Measurements from ENCODE around the gene FRMPD3.
"Not testable (repeated sequence)": the region's sequence is repeated elsewhere in the genome, so short reads cannot be mapped to it uniquely, and the experiment has no call there.

FRMPD3 gene

DNA sequence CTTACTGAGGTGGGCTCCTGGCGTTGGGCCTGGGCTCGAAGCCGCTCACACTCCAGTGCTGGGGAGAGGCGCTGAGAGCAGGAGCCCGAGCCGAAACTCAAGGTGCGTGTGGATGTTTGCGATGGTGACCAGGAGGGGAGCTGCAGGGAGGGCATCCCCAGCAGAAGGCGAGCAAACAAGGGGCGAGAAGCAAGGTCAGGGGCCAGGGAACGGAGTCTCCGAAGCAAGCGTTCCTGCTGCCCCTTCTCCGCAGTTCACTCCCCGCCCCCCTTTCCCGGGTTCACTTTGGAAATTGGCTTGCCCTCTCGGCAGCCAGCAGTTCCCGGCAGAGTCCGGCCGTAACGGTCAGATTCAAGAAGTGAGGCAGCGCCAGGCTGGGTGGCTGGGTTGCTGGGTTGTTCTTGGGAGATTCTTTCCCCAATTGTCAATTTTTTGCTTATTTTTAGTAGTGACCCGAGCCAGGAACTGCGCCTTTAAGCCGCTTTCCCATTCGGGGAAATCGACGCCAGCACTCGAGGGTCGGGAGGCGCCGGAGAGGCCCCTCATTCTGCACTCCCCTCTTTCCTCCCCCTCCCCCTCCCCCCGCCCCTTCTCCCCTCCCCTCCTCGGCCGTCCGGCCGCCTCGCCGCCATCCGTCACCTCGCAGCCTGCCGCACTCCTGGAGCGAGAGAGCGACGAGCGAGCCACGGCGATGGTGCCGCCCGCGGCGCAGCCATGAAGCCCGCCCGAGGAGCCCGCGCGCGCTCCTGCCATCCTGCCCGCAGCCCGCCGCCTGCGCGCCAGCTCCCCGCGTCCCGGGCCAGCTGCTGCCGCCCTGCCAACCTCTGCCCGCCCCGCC, at the start of gene FRMPD3:
TSS of gene FRMPD3 (plus strand) at position 655 of the 838 bp plus-strand sequence. CDS start 76,937 bp downstream, outside the sequence.
- DNase-seq: no peak

DNA sequence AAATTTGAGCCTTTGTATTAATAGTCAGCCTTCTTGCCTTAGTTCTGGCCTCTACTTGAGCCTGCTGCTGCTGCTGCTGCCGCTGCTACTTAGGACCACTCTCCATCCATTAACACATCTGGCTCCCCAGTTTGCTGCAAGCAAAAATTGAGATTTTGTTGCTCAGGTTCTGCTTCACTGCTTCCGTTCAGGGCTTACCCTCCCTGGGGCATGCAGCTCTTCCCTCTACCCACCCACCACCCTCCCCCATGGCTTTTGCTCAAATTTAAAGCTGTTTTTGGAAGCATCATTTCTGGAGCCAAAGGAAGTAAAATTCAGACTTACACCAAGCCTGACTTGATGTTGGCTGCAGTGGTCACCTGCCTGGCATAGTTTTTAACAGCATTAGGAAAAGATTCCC, 28.9 kb upstream of the FRMPD3 start:
- no peak for DNase-seq

DNA sequence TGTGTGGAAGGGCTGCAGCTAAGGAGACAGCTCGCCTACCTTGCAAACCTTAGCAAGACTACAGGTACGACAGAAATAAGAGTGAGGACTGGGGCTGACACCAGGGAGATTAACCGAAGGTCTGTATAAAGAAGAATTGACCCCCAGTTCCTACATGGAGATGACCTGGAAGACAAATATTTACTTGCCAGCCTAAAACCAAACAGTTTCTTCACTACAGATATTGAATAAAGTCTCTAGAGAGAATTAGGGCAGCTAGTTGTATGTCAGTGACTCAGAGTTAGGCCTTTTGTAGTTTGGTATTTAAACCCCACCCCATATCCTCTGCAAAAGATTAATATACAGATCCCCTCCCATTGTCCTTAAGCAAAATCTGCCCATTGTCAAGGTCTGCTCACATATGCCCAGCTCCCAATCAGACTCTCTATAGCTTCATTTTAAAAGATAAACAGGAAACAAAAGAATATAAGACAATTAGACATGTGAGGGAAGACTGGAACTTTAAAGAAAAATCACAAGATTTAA, 28.1 kb upstream of the FRMPD3 start:
- no peak for DNase-seq

DNA sequence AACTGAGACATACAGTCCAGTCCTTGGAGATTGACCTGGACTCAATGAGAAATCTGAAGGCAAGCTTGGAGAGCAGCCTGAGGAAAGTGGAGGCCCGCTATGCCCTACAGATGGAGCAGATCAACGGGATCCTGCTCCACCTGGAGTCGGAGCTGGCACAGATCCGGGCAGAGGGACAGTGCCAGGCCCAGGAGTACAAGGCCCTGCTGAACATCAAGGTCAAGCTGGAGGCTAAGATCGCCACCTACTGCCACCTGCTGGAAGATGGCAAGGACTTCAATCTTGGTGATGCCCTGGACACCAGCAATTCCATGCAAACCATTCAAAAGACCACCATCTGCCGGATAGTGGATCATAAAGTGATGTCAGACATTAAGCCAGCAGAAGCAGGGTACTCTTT, 20.4 kb upstream of the FRMPD3 start:
- DNase-seq: no peak

DNA sequence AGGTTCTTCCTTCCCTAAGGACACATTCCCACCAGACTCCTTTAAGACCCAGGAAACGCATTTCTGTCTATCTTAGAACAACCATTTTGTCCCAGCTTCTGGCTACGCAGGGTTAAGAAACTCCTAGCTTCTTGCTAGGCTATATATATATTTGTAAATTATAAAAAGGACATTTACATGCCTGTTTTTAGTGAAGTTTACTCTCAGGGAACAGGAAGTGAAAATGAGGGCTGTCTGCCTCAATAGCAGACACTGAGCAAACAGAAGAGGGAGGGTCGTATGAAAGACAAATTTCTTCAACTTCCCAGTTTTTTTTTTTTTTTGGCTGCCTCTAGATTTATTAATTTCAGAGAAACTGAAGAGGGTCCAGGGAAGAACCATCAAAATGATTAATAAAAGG, 9.3 kb upstream of the FRMPD3 start:
- DNase-seq: no peak

DNA sequence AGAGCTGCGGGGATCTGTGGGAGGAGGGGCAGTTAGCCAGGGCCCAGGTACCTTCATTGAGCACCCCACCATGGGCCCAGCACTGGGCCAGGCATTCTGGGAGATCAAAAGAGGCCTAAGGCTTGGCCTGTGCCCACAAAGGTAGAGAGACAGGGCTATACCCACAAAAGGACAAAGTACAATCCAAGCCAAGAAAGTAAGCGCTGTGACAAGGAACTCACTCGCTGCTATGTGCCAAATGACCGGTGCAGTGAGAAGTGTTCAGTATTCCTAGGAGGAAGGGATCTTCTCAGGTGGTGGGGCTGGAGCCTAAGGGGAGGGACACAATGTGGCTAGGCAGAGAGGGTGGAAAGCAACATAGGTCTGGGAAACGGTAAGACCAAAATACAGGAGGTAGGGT, 8.8 kb upstream of the FRMPD3 start:
- DNase-seq: no peak

DNA sequence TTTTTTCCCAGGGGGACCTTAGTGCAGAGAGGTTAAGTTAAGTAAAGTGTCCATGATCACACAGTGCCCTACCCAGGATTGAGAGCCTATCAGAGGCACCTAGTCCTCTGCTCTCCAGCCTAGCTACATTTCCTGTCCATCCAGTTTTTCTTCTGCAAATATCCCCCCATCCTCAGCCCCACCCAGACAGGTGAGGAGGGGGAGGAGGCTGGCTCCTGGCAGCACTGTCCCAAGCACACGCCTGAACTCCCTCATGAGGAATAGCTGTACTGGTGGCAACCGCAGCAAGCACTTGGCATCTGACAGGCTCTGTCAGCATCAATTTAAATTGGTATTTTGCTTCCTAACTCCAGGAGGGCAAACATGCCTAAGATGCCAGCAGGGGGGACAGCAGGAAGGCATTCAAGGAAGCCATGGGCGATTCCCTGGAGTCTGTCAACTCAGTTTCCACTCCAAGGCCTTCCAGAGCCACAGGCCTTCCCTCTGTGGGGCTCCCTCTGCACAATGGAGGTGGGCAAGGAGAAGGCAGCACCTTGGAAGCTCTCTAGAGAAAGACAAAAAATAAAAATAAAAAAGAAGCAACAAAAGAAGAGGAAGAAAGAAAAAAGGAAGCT, 6.4 kb upstream of the FRMPD3 start:
- no peak for DNase-seq

DNA sequence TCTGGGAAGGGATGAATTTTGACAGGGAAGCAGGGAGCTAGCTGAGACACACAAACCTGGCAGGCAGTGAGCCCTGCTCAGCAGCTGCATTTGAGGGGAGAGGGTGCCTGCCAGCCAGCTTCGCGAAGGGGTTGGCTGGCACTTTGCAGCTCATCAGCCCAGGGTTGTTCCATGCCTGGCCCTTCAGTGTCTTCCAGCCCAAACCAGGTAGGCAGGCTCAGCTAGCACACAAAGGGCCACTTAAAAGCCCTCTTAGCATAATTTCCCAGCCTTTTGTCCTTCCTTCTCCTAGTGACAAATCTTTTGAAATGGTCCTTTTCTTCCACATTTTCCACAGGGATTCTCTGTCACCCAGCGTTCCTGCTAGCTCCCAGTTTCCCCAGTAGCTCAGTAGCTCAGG, 4.3 kb upstream of the FRMPD3 start:
- no peak for DNase-seq

DNA sequence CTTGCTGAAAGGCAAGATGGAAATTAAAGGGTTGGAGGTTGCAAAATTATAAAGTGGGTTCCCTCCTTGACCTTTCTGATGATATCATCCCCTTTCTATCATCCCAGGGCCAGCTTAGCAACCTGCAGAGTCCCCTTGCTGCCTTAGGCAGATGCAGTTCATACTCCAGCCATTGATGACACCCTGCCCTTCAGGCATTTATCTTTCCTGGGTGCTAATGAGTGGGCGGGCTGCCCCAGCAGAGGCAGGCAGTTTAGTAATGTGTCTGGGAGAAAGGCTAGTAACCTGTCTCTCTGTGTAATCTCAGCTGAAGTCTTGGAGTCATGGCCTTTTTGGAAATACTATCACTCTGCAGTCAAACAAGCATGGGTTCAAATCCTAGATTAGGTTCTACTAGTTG, 3.8 kb upstream of the FRMPD3 start:
- DNase-seq: no peak

DNA sequence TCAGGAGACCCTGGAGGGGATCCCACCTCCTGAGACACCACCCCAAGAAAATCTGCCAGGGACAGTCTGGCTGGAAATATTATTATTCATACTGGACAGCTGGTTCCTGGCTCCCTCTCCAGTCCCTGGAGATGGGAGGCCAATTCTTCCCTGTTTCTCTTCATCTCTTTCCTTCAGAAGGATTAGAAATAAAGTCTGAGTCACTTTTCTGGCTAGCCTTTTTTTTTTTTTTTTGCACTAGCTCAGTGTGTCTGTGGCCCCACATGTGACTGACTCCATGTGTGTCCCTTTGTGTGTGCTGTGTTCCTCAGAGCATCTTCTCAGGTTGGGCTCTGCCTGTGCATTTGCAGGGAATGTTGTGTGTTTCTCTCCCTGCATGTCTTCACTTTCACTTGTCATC, 1.8 kb upstream of the FRMPD3 start:
- DNase-seq: no peak

DNA sequence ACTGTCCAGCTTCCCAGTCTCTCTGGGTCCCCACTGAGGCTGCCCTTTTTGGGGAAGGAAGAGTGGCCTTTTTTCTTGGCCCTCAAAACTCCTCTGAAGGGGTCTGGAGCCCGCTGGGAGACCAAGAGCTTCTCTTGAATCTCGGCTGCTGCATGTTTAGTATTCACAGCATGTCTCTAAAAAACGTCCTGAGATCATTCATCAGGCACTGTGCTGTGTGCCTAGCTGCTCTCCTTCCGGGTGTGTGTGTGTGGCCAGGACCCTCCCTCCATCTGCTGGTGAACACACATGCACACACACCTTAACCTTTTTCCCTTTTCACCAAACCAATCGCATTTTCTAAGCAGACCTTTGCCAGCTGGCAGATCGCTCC, 841 bp upstream of the FRMPD3 start:
- no peak for DNase-seq

DNA sequence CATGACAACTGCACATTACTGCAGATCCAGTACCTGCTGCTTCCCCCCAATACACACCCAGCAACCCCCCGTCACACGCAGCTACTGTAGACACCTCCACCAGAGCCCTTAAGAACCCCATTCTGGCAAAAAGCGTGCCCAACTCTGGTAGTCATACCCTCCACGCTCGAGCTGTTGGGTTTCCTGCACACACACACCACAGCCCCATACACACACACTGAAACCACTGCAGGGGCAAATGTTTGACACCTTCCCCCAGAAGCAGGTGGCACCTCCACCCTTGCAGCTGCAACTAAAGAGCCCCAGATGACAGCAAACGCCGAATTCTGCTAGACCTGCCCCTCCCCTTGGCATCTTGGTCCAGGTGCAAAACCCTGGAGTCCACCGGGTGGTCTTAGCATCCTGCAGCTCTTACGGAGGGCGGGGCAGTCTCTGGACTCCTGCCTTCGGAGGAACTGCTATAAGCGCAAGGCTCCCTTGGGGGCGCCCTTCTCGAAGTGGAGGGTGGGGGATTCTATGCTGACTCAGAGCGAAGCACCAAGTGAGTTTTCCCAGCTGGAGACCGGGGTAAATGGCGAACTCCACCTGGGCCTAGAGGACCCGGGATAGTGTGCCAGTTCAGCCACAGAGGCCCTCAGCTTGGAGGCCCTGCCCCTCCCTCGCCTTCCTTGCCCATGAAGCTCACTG, 1.5 kb downstream of the FRMPD3 start:
- DNase-seq: no peak

DNA sequence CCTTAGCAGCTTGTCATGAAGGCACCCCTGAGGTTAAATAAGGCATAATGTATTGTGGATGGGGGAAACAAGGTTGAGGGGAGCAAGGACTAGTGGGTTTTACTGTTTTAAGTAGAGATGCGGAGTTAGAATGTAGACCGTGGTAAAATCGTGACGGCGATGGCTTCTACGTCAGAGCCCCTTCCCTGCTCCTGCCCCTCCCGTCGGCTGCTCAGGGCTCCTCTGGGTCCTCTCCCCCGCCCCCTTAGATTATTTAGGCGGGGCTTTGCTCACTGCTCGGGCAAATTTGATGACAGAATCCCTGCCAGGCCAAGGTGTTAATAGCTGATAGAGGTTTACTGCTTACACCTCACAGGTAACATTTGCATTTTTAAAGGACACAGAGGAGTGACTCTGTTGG, 2.3 kb downstream of the FRMPD3 start:
- no peak for DNase-seq

DNA sequence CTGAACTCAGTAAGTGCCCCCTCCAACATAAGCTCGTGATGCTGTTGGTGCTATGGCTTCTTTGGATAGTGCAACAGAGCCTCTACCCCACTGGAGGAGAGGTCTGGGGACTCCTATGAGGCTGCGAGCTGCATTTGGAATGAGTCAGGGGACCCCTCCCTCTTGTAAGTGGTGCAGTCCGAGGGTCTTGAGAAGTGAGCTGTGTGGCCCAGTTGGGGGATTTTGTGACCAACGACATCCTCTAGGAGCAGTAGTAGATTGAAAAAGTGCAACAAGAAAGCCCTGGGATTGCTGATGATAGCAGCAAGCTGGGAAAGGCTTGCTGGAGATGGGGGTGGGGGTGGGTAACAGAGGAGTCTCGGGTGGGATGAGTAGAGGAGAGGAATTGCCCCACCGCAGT, 3.1 kb downstream of the FRMPD3 start:
- DNase-seq: no peak

DNA sequence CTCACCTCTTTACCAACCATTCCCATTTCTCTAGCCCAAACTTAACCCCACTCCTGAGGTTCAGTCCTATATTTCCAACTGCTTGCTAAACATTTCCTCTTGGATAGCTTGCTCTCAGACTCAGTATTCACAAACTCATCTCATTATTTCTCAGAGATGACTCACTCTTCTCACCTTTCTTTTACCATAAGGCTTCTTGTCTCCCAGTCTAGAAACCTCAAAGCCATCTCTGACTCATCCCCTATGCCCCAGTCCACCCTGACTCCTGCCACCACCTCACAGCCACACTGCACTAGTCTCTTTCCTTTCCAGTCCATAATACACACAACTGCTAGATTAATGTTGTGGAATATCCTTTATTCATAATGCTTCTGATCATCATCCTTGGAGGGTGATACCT, 4.8 kb downstream of the FRMPD3 start:
- DNase-seq: peak; percentile 18

DNA sequence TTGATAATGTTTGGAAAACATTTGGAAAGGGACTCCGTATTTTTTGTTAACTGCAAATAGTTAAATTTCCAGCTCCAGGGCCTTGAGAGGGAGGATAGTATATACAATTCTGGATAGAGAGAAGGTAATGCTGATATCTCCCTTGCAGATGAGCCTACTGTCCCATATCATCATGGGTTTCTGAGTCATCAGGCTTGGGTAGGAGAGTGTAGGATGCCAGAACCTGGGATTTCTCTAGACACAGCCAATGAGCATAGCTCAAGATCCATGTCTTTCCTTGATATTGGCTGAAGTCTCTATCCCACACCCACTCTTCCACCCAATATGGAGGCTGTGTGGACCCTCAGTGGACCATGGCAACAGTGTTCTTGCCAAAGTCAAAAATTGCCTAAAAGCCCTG, 7.8 kb downstream of the FRMPD3 start:
- DNase-seq: no peak

DNA sequence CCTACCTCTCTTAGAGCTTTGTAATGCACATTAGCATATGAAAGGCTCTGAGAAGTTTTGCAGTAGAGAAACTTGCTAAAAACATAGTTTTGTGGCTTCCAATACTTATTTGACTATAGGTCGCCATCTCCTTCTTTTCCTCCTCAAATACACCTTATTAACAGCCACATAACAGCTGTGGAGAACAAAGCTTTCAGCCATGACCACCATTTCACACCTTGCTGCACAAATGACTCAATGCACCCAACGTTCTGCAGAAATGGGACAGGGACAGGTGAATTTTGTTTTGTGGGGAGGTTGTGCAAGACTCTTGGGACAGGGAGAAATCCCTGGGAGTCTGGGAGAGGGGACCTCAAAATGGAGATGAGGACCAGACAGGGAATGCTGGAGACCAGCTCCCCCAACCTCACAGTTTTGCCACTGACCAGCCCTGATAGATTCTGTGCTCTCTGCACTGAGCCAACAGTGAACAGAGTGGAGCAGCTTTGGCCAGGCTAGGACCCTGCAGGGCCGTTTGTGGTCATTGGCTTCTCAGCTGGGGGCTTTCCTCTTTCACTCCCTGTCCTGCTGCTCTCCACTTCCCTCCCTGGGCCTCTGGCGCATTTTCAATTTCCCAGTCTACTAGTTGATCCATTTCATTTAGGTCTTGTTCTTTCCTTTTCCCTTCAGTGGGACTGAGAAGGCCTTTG, 16.6 kb downstream of the FRMPD3 start:
- DNase-seq: no peak

DNA sequence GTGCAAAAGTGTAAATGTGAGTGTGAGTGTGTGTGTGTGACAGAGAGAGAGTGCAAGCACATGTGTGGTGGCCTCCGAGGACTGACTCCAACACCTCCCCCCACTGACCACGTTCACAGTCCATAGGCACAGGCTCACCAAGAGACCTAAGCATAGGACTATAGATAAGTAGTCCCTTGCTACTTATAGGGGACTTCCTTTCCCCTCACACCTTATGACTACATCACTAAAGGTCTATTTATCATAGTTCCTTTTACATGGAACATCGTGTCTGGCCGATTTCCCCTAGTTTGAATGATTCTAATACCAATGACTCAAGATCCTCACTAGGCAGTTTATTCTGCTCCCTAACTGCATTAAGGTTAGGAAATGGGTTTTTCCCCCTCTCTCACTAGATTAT, 17.8 kb downstream of the FRMPD3 start:
- no peak for DNase-seq

DNA sequence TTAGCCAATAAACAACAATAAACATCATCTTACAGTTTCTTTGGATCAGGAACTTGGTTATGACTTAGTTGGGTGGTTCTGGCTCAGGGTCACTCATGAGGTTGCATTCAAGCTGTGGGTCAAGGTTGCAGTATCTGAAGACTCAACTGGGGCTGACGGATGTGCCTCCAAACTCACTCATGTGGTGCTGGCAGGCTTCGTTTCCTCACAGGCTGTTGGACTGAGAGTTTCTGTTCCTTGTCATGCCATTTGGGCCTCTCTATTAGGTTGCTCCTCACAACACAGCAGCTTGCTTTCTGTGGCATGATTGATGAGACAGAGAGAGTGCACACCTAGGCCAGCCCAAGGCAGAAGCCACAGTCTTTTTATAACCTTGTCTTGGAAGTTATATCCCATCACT, 20.7 kb downstream of the FRMPD3 start:
- no peak for DNase-seq

DNA sequence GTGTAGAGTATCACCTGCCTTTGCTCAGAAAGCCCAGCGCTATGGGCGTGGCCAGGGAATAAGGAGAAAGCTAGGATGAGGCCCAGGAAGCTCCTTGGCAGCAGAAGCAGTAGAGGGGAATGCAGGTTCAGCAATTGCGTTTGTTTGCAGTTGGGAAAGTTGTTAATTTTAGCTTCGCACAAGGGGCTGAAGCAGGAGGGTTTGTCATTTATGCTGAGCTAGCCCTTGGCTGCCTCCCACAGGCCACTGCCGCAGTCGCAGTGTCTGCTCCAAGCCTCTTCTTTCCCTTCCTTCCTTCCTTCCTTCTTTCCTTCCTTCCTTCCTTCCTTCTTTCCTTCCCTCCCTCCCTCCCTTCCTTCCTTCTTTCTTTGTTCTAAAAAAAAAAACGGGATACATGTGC, 21.5 kb downstream of the FRMPD3 start:
- no peak for DNase-seq

DNA sequence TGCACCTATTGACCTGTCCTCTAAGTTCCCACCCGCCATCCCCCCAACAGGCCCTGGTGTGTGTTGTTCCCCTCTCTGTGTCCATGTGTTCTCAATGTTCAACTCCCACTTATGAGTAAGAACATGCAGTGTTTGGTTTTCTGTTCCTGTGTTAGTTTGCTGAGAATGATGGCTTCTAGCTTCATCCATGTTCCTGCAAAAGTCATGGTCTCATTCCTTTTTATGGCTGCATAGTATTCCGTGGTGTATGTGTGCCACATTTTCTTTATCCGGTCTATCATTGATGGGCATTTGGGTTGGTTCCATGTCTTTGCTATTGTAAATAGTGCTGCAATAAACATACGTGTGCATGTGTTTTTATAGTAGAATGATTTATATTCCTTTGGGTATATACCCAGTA, 22.0 kb downstream of the FRMPD3 start:
- DNase-seq: not testable (repeated sequence)

DNA sequence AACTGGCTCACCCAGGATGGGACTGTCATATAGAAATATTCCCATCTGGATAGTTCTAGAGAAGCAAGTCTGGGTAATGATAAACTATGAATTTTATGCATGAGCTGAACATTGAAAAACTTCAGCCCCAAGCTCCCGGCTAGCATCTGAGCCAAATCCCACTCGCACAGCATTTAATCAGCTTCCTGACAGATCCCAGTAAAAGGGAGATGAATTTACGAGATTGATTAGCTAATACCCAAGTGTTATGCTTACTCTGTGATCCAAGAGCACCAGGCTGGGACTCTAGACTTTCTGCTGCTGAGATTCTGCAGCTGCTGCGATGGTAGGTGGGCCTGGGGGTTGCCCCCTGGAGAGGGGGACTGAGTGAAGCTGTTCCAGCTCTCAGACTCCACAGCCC, 28.0 kb downstream of the FRMPD3 start:
- no peak for DNase-seq

DNA sequence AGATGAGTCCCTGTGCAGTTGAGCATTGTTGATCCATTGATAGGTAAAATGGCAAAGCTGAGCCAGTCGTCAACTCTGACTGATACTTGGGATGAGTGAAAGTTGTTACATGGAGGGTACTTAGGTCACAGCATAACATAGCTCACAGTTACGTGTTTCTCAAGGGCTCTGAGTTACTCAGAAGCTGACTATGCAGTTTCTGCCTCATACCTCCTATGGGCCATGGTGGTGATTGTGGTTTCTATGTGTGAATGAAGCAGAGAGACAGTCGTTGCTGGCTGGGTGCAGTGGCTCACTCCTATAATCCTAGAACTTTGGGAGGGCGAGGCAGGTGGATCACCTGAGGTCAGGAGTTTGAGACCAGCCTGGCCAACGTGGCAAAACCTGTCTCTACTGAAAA, 30.8 kb downstream of the FRMPD3 start:
- no peak for DNase-seq
